H9 (cell line): ENCODE results near the gene RC3H2. TPM values are rescaled to one million over a fixed set of nuclear protein-coding genes. Genes with fewer than 3 reads are reported as not detected.

Experiments
- DNase-seq: peaks from one replicate; pipeline ENCODE4 v3.0.0-alpha.2; 2017
- H2AFZ ChIP-seq: one replicate; pipeline ENCODE4 v1.6.1; 2013; ENCODE audit warnings: mild to moderate bottlenecking, low read length, control low read depth, moderate library complexity
- H2AK5ac ChIP-seq: 2 replicates; pipeline ENCODE4 v1.6.1; 2013; ENCODE audit warnings: low read length, control low read depth, mixed read lengths; ENCODE audit not compliant: insufficient read length
- H2BK120ac ChIP-seq: one replicate; pipeline ENCODE4 v1.6.1; 2013; ENCODE audit warnings: low read depth, mild to moderate bottlenecking, low read length, control low read depth, inconsistent platforms; ENCODE audit not compliant: poor library complexity, severe bottlenecking
- H2BK12ac ChIP-seq: 2 replicates; pipeline ENCODE4 v1.6.1; 2013; ENCODE audit warnings: low read length, control low read depth, mixed read lengths, low read depth; ENCODE audit not compliant: insufficient read length
- H2BK15ac ChIP-seq: 2 replicates; pipeline ENCODE4 v1.6.1; 2013; ENCODE audit warnings: low read depth, low read length, control low read depth
- H2BK20ac ChIP-seq: one replicate; pipeline ENCODE4 v1.6.1; 2013; ENCODE audit warnings: low read depth, mild to moderate bottlenecking, low read length, control low read depth, inconsistent platforms; ENCODE audit not compliant: poor library complexity, severe bottlenecking
- H2BK5ac ChIP-seq: 2 replicates; pipeline ENCODE4 v1.6.1; 2013; ENCODE audit warnings: low read length, control low read depth, mixed read lengths; ENCODE audit not compliant: insufficient read length
- H3K14ac ChIP-seq: 2 replicates; pipeline ENCODE4 v1.6.1; 2013; ENCODE audit warnings: low read length, control low read depth; ENCODE audit not compliant: insufficient read depth
- H3K18ac ChIP-seq: 2 replicates; pipeline ENCODE4 v1.6.1; 2013; ENCODE audit warnings: low read depth, mild to moderate bottlenecking, mixed read lengths, low read length, control low read depth; ENCODE audit not compliant: insufficient read length
- H3K23ac ChIP-seq: 2 replicates; pipeline ENCODE4 v1.6.1; 2013; ENCODE audit warnings: low read length, control low read depth, mixed read lengths, low read depth; ENCODE audit not compliant: insufficient read length
- H3K23me2 ChIP-seq: 2 replicates; pipeline ENCODE4 v1.6.1; 2013; ENCODE audit warnings: low read depth, mild to moderate bottlenecking, mixed read lengths, low read length, control low read depth; ENCODE audit not compliant: insufficient read length, poor library complexity, severe bottlenecking
- H3K27ac ChIP-seq: 2 replicates; pipeline ENCODE4 v1.5.1; 2013; ENCODE audit warnings: low read length, control low read depth, mixed read lengths, low read depth; ENCODE audit not compliant: insufficient read length
- H3K27me3 ChIP-seq: 2 replicates; pipeline ENCODE4 v1.6.1; 2013; ENCODE audit warnings: low read length, control low read depth, inconsistent platforms; ENCODE audit not compliant: insufficient read depth
- H3K4ac ChIP-seq: 2 replicates; pipeline ENCODE4 v1.6.1; 2013; ENCODE audit warnings: low read depth, mild to moderate bottlenecking, control low read depth, inconsistent platforms, low read length, moderate library complexity
- H3K4me1 ChIP-seq: 2 replicates; pipeline ENCODE4 v1.6.1; 2013; ENCODE audit warnings: low read length, control low read depth, inconsistent platforms; ENCODE audit not compliant: insufficient read depth
- H3K4me2 ChIP-seq: 2 replicates; pipeline ENCODE4 v1.6.1; 2013; ENCODE audit warnings: low read length, control low read depth, mixed read lengths; ENCODE audit not compliant: insufficient read length, insufficient read depth
- H3K56ac ChIP-seq: 2 replicates; pipeline ENCODE4 v1.6.1; 2013; ENCODE audit warnings: low read depth, mild to moderate bottlenecking, mixed read lengths, low read length, control low read depth; ENCODE audit not compliant: insufficient read length
- H3K79me1 ChIP-seq: 2 replicates; pipeline ENCODE4 v1.6.1; 2013; ENCODE audit warnings: low read depth, mild to moderate bottlenecking, moderate library complexity, low read length, control low read depth, inconsistent platforms; ENCODE audit not compliant: insufficient read depth, poor library complexity, severe bottlenecking
- H3K79me2 ChIP-seq: 2 replicates; pipeline ENCODE4 v1.6.1; 2013; ENCODE audit warnings: low read length, control low read depth, inconsistent platforms; ENCODE audit not compliant: insufficient read depth
- H3K9ac ChIP-seq: 2 replicates; pipeline ENCODE4 v1.6.1; 2013; ENCODE audit warnings: low read length, control low read depth, mixed read lengths; ENCODE audit not compliant: insufficient read length; ENCODE audit errors: extremely low read depth
- H3K9me3 ChIP-seq: one replicate; pipeline ENCODE4 v1.6.1; 2013; ENCODE audit warnings: low read depth, low read length, inconsistent platforms; ENCODE audit not compliant: control insufficient read depth
- H3T11ph ChIP-seq: one replicate; pipeline ENCODE4 v1.6.1; 2013; ENCODE audit warnings: mild to moderate bottlenecking, low read length, control low read depth, inconsistent platforms
- H4K20me1 ChIP-seq: one replicate; pipeline ENCODE4 v1.6.1; 2013; ENCODE audit not compliant: control insufficient read depth, insufficient read length, insufficient read depth
- H4K5ac ChIP-seq: 2 replicates; pipeline ENCODE4 v1.6.1; 2013; ENCODE audit warnings: low read depth, mild to moderate bottlenecking, mixed read lengths, low read length, control low read depth; ENCODE audit not compliant: insufficient read length
- H4K8ac ChIP-seq: replicated peaks from 2 replicates; pipeline ENCODE4 v1.6.1; 2013; ENCODE audit warnings: low read length, control low read depth, mixed read lengths, low read depth; ENCODE audit not compliant: insufficient read length
- H4K91ac ChIP-seq: 2 replicates; pipeline ENCODE4 v1.6.1; 2013; ENCODE audit warnings: low read depth, mild to moderate bottlenecking, moderate library complexity, mixed read lengths, low read length, control low read depth; ENCODE audit not compliant: insufficient read length
- H3K27ac Mint-ChIP-seq, 3 experiments: 2 replicates in 2 of 3; 3 replicates in 1 of 3; pipeline ENCODE4 v1.8.0; 2020 to 2021; ENCODE audit warnings: mixed read lengths in 3 of 3, mild to moderate bottlenecking in 1 of 3, moderate library complexity in 1 of 3
- H3K27me3 Mint-ChIP-seq: 2 replicates; pipeline ENCODE4 v1.8.0; 2021; ENCODE audit warnings: low read depth, mild to moderate bottlenecking, moderate library complexity, mixed read lengths
- H3K36me3 Mint-ChIP-seq, 3 experiments: 2 replicates in 2 of 3; 3 replicates in 1 of 3; pipeline ENCODE4 v1.8.0; 2020 to 2021; ENCODE audit warnings: low read depth in 3 of 3, mixed read lengths in 3 of 3; ENCODE audit not compliant: insufficient read depth in 1 of 3
- H3K4me1 Mint-ChIP-seq, 2 experiments: 2 replicates each; pipeline ENCODE4 v1.8.0; 2020; ENCODE audit warnings: mixed read lengths in 2 of 2
- H3K4me3 Mint-ChIP-seq, 2 experiments: 2 replicates in 1 of 2; 3 replicates in 1 of 2; pipeline ENCODE4 v1.8.0; 2020 to 2021; ENCODE audit warnings: mild to moderate bottlenecking in 2 of 2, mixed read lengths in 2 of 2, moderate library complexity in 1 of 2
- H3K9me3 Mint-ChIP-seq, 2 experiments: 2 replicates in 1 of 2; 3 replicates in 1 of 2; pipeline ENCODE4 v1.8.0; 2020; ENCODE audit warnings: mild to moderate bottlenecking in 2 of 2, mixed read lengths in 2 of 2, moderate library complexity in 1 of 2
- CTCF ChIP-seq: fragments of 200-600 bp; sonication (generic); conservative IDR thresholded peaks from 3 replicates; pipeline ENCODE4 v1.8.0; 2021; ENCODE audit warnings: antibody characterized with exemption, mild to moderate bottlenecking
- WGBS: extraction: QIAGEN DNeasy Blood & Tissue Kit; methylation state at CpG from one replicate; pipeline ENCODE4 v1.1.7; 2013; ENCODE audit warnings: missing lambda C conversion rate, low lambda C conversion rate, mixed read lengths; ENCODE audit not compliant: insufficient read length; ENCODE audit errors: extremely low coverage; 5-methylcytosine and 5-hydroxymethylcytosine counted together
- total RNA-seq: library from RNA; stranded (reverse); gene quantifications from 2 replicates; pipeline ENCODE4 v1.2.1, GENCODE V29; 2021

RC3H2 gene
- total RNA-seq, 1 experiment from 2014 or later, result 49.0 TPM

GRCh38 chr9:122912964-122913673, 8.0 kb upstream of the RC3H2 start, which contains the start of gene ZBTB6:
TSS of gene ZBTB6 (minus strand) at chr9:122913323. CDS start at chr9:122912072, 1,251 bp downstream.
- DNase-seq, result peak; percentile 85
- Histone ChIP-seq H4K20me1 (no peaks in the 10 kb centered on the region), H2BK5ac (peak within 1 kb of the TSS; percentile 31), H4K5ac (peak within 1 kb of the TSS; percentile 65), H3K79me1 (peaks cover 3% of the 10 kb centered on the region), H3K14ac (peak within 1 kb of the TSS; percentile 98), H3K27me3 (no peaks in the 10 kb centered on the region), H4K91ac (no peak within 1 kb of the TSS), H2BK20ac (no peak within 1 kb of the TSS), H3K4me2 (peak within 1 kb of the TSS; percentile 71), H3K23ac (no peak within 1 kb of the TSS), H2AK5ac (no peak within 1 kb of the TSS), H2BK120ac (no peak within 1 kb of the TSS), H4K8ac (peak within 1 kb of the TSS; percentile 27), H3K4me1 (no peaks in the 10 kb centered on the region), H3K23me2 (peaks cover 9% of the 10 kb centered on the region), H2BK15ac (no peak within 1 kb of the TSS), H3K79me2 (peaks cover 14% of the 10 kb centered on the region; the same call in 1 of the 2 replicates), H3T11ph (no peak within 1 kb of the TSS), H3K56ac (peak within 1 kb of the TSS; percentile 6), H3K27ac (peak within 1 kb of the TSS; percentile 98), H2AFZ (peak within 1 kb of the TSS; percentile 14), H3K4ac (no peak within 1 kb of the TSS; the same call in 1 of the 2 replicates), H3K9ac (peak within 1 kb of the TSS; percentile 99), H3K9me3 (no peaks in the 10 kb centered on the region), H3K18ac (peak within 1 kb of the TSS; percentile 98), H2BK12ac (no peak within 1 kb of the TSS)
- no CpG with 5 or more reads among the region's 35 CpGs for WGBS
- H3K4me1 Mint-ChIP-seq, result peaks cover 7 to 10% of the 10 kb centered on the region in 2 experiments
- no peak for TF ChIP-seq CTCF
- no peaks in the 10 kb centered on the region for H3K9me3 Mint-ChIP-seq
- H3K27me3 Mint-ChIP-seq, result no peaks in the 10 kb centered on the region
- peaks cover 11 to 23% (median 18%) of the 10 kb centered on the region in 3 experiments; a peak in 6 of 7 replicates for H3K36me3 Mint-ChIP-seq
- peak within 1 kb of the TSS; percentile 99 for H3K27ac Mint-ChIP-seq
- H3K4me3 Mint-ChIP-seq, result peak within 1 kb of the TSS; percentile 89 to 93
